Kidney (tissue), 14 donors: Measurements from ENCODE around the gene SFMBT2. TPM values are rescaled to one million over a fixed set of nuclear protein-coding genes. Genes with fewer than 3 reads are reported as not detected.

Experiments
- DNase-seq, 5 donors: peaks; one replicate each; pipeline ENCODE4 v3.0.0-alpha.2; 2013 to 2020
- FAIRE-seq: peaks from 2 replicates; lab custom pipeline; 2012; peaks lifted over from hg19 to GRCh38; lab: Jason Lieb, UNC
- H3K27ac ChIP-seq, 2 donors: one replicate each; pipeline ENCODE4 v1.7.0; 2013; ENCODE audit warnings: low read depth in 2 of 2, low read length in 2 of 2, inconsistent platforms in 1 of 2
- H3K27me3 ChIP-seq: one replicate; pipeline ENCODE4 v1.7.1; 2013; ENCODE audit warnings: low read length, inconsistent platforms; ENCODE audit not compliant: control insufficient read depth, insufficient read depth
- H3K36me3 ChIP-seq, 3 donors: one replicate each; pipeline versions ENCODE4 v1.7.0 to v1.7.1; 2013; ENCODE audit warnings: low read length in 3 of 3, control low read depth in 1 of 3, inconsistent platforms in 1 of 3; ENCODE audit not compliant: insufficient read depth in 3 of 3, control insufficient read depth in 2 of 3
- H3K4me1 ChIP-seq, 3 donors: one replicate each; pipeline versions ENCODE4 v1.7.0 to v1.7.1; 2013; ENCODE audit warnings: low read length in 3 of 3, inconsistent platforms in 1 of 3, low read depth in 1 of 3; ENCODE audit not compliant: control insufficient read depth in 2 of 3, insufficient read depth in 2 of 3
- H3K4me3 ChIP-seq, 3 donors: one replicate each; pipeline versions ENCODE4 v1.7.0 to v1.8.1; 2013; ENCODE audit warnings: low read length in 3 of 3, control low read depth in 1 of 3, inconsistent platforms in 1 of 3
- H3K9ac ChIP-seq, 3 donors: one replicate each; pipeline versions ENCODE4 v1.7.0 to v1.7.1; 2013; ENCODE audit warnings: low read length in 3 of 3, control low read depth in 1 of 3, inconsistent platforms in 1 of 3
- H3K9me3 ChIP-seq, 3 donors: one replicate each; pipeline versions ENCODE4 v1.7.0 to v1.7.1; 2013; ENCODE audit warnings: low read length in 3 of 3, control low read depth in 1 of 3, inconsistent platforms in 1 of 3; ENCODE audit not compliant: control insufficient read depth in 2 of 3, insufficient read depth in 1 of 3
- intact Hi-C: fragments of 100-400 bp; cut with DNase I; formaldehyde crosslinking; loops from one replicate; pipeline ENCODE4 v1.11.1; 2022
- polyA plus RNA-seq: library from polyadenylated mRNA; stranded (reverse); fragments of 350-450 nt; fragmentation: Illumina TruSeq; extraction: RNeasy Lipid Tissue Mini Kit (QIAGEN cat#74804); gene quantifications from one replicate; pipeline ENCODE4 v1.2.3, GENCODE V29; 2014; ENCODE audit warnings: low read depth, low replicate concordance; ENCODE audit not compliant: insufficient read depth
- total RNA-seq: library from RNA; stranded (reverse); fragmentation: NEBNext Ultra II Directional; extraction: Animal tissue kit (Norgen Biotek cat#: 25700); gene quantifications from one replicate; pipeline ENCODE4 v1.2.1, GENCODE V29; 2021
- TF ChIP-seq, protein P1 (sequence below): IDR thresholded peaks from 3 replicates; pipeline ENCODE4 v1.5.1; 2012; ENCODE audit warnings: mild to moderate bottlenecking, moderate library complexity, borderline replicate concordance; ENCODE audit not compliant: insufficient read depth; ENCODE audit errors: extremely low read depth
- donor health status: control.
- donor health status: control.
- donor health status: control.
- donor health status: control.
- donor health status: control.
- donor health status: DM: yes; HTN: yes; CAD: no.
- donor health status: Normal renal cell carcinoma (clear cell type).

SFMBT2 gene
- total and polyA plus RNA-seq, 2 donors from 2014 or later: 1.2 to 15.3 TPM

DNA sequence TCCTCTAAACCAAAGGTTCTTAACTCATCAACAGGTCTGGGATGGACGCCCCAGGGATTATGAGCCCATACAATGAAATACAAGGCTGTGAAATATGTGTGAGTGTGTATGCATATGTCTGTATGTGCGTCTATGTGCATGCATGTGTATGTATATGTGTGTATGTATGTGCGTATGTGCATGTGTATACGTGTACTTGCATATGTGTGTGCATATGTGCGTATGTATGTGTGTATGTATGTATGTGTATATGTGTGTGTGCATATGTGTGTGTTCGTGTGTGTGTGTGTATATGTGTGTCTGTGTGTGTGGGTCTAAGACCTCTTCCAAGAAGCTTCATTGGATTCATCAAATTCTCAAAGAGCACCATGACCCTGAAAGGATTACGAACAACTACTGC, 112.3 kb downstream of the SFMBT2 start:
- Histone ChIP-seq H3K27me3 (no peaks in the 10 kb centered on the region), H3K36me3 (no peaks in the 10 kb centered on the region), H3K9ac (no peak overlapping the region), H3K27ac (no peak overlapping the region), H3K4me3 (no peak overlapping the region), H3K9me3 (no peaks in the 10 kb centered on the region), H3K4me1 (peaks cover 0 to 17% (median 3%) of the 10 kb centered on the region in 3 donors)
- TF ChIP-seq, protein P1, sequence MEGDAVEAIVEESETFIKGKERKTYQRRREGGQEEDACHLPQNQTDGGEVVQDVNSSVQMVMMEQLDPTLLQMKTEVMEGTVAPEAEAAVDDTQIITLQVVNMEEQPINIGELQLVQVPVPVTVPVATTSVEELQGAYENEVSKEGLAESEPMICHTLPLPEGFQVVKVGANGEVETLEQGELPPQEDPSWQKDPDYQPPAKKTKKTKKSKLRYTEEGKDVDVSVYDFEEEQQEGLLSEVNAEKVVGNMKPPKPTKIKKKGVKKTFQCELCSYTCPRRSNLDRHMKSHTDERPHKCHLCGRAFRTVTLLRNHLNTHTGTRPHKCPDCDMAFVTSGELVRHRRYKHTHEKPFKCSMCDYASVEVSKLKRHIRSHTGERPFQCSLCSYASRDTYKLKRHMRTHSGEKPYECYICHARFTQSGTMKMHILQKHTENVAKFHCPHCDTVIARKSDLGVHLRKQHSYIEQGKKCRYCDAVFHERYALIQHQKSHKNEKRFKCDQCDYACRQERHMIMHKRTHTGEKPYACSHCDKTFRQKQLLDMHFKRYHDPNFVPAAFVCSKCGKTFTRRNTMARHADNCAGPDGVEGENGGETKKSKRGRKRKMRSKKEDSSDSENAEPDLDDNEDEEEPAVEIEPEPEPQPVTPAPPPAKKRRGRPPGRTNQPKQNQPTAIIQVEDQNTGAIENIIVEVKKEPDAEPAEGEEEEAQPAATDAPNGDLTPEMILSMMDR: no peak
- DNase-seq: no peak
- FAIRE-seq: no peak
- intact Hi-C loops: no loop called here

GRCh38 chr10:7297094-7297493, 113.7 kb downstream of the SFMBT2 start:
- intact Hi-C loops: no loop called here
- H3K4me1 ChIP-seq: peaks cover 0 to 12% (median 3%) of the 10 kb centered on the region in 3 donors
- H3K27ac ChIP-seq: no peak overlapping the region
- H3K36me3 ChIP-seq: no peaks in the 10 kb centered on the region
- TF ChIP-seq, protein P1: no peak
- no peaks in the 10 kb centered on the region for H3K9me3 ChIP-seq
- no peak overlapping the region for H3K4me3 ChIP-seq
- FAIRE-seq (no peak), DNase-seq (no peak)
- no peak overlapping the region for H3K9ac ChIP-seq
- no peaks in the 10 kb centered on the region for H3K27me3 ChIP-seq

- H3K27ac ChIP-seq: no peak overlapping the region
- H3K9ac ChIP-seq: no peak overlapping the region
- intact Hi-C loops: no loop called here
- no peaks in the 10 kb centered on the region for H3K27me3 ChIP-seq
- H3K9me3 ChIP-seq: no peaks in the 10 kb centered on the region
- DNase-seq (no peak), FAIRE-seq (no peak)
- no peak overlapping the region for H3K4me3 ChIP-seq
- TF ChIP-seq, protein P1: no peak
- H3K36me3 ChIP-seq: no peaks in the 10 kb centered on the region
- H3K4me1 ChIP-seq: peaks cover 0 to 7% (median 3%) of the 10 kb centered on the region in 3 donors
Observed at GRCh38 chr10:7296648-7297047, 114.2 kb downstream of the SFMBT2 start.

GRCh38 chr10:7296076-7296475, 114.8 kb downstream of the SFMBT2 start:
- Histone ChIP-seq H3K4me1 (peaks cover 0 to 5% (median 2%) of the 10 kb centered on the region in 3 donors), H3K9ac (no peak overlapping the region), H3K27me3 (no peaks in the 10 kb centered on the region), H3K27ac (no peak overlapping the region), H3K9me3 (no peaks in the 10 kb centered on the region), H3K36me3 (no peaks in the 10 kb centered on the region), H3K4me3 (no peak overlapping the region)
- intact Hi-C loops: no loop called here
- DNase-seq (peak in 2 of 5 donors; percentile 14 to 33), FAIRE-seq (no peak)
- TF ChIP-seq, protein P1: no peak
